SK-N-SH (cell line): ENCODE data around the gene FAP. TPM values are rescaled to one million over a fixed set of nuclear protein-coding genes. Genes with fewer than 3 reads are reported as not detected.

Experiments used
- CTCF ChIA-PET: fragments of 300-600, 350-600 bp; formaldehyde crosslinking; extraction: SDS; loops from one replicate; lab custom pipeline; 2021; lab: Yijun Ruan, JAX
- POLR2A ChIA-PET: fragments of 350-600 bp; sonication (Branson Sonifier 250); formaldehyde crosslinking; extraction: SDS; loops from one replicate; lab custom pipeline; 2020; ENCODE audit warnings: antibody characterized with exemption, inconsistent platforms; lab: Yijun Ruan, JAX
- DNase-seq: peaks from one replicate; pipeline ENCODE4 v3.0.0; 2012
- H2AFZ ChIP-seq: fragments of 200-600 bp; sonication (generic); 2 replicates; pipeline ENCODE4 v1.8.1; 2016; ENCODE audit warnings: antibody characterized with exemption, mild to moderate bottlenecking, low read depth
- H3F3A ChIP-seq: fragments of 200-600 bp; sonication (generic); replicated peaks from 2 replicates; pipeline ENCODE3; 2016; ENCODE audit warnings: antibody characterized with exemption, mild to moderate bottlenecking; ENCODE audit not compliant: insufficient read depth
- H3K27ac ChIP-seq, 2 experiments: fragments of 200-500 bp in 1 of 2; fragments of 200-600 bp in 1 of 2; sonication (Bioruptor generic) in 1 of 2; sonication (generic), shearing (Covaris generic) in 1 of 2; 2 replicates each; pipeline versions ENCODE4 v1.5.1 to v1.6.1; 2014 to 2016; ENCODE audit warnings: low read depth in 2 of 2, inconsistent platforms in 1 of 2, low read length in 1 of 2, mild to moderate bottlenecking in 1 of 2, mixed read lengths in 1 of 2
- H3K27me3 ChIP-seq: fragments of 200-600 bp; sonication (generic), shearing (Covaris generic); 2 replicates; pipeline ENCODE4 v1.6.1; 2016; ENCODE audit warnings: mixed run types; ENCODE audit not compliant: insufficient read depth
- H3K36me3 ChIP-seq, 2 experiments: fragments of 200-500 bp in 1 of 2; fragments of 200-600 bp in 1 of 2; sonication (Bioruptor generic) in 1 of 2; sonication (generic) in 1 of 2; replicated peaks in 1 of 2; 2 replicates each; pipeline versions ENCODE3 to v1.5.1; 2014 to 2016; ENCODE audit warnings: low read length in 1 of 2, mild to moderate bottlenecking in 1 of 2; ENCODE audit not compliant: insufficient read depth in 2 of 2, control insufficient read depth in 1 of 2
- H3K4me1 ChIP-seq, 2 experiments: fragments of 200-500 bp in 1 of 2; fragments of 200-600 bp in 1 of 2; sonication (Bioruptor generic) in 1 of 2; sonication (generic), shearing (Covaris generic) in 1 of 2; 2 replicates each; pipeline versions ENCODE4 v1.5.1 to v1.6.1; 2014 to 2016; ENCODE audit warnings: low read depth in 1 of 2, low read length in 1 of 2, mixed run types in 1 of 2; ENCODE audit not compliant: insufficient read depth in 2 of 2, control insufficient read depth in 1 of 2
- H3K4me2 ChIP-seq: fragments of 200-600 bp; sonication (generic), shearing (Covaris generic); 2 replicates; pipeline ENCODE4 v1.6.1; 2017; ENCODE audit warnings: mixed run types
- H3K4me3 ChIP-seq, 2 experiments: fragments of 200-500 bp in 1 of 2; fragments of 200-600 bp in 1 of 2; sonication (Bioruptor generic) in 1 of 2; sonication (generic), shearing (Covaris generic) in 1 of 2; 2 replicates each; pipeline versions ENCODE4 v1.5.1 to v1.8.1; 2014 to 2016; ENCODE audit warnings: low read depth in 2 of 2, inconsistent platforms in 1 of 2, low read length in 1 of 2, mild to moderate bottlenecking in 1 of 2, mixed read lengths in 1 of 2, moderate library complexity in 1 of 2
- H3K79me2 ChIP-seq: fragments of 200-600 bp; sonication (generic); 2 replicates; pipeline ENCODE4 v1.8.1; 2017; ENCODE audit warnings: mild to moderate bottlenecking; ENCODE audit not compliant: insufficient read depth
- H3K9ac ChIP-seq: fragments of 200-600 bp; sonication (generic); 2 replicates; pipeline ENCODE4 v1.6.1; 2017; ENCODE audit warnings: mixed run types
- H3K9me2 ChIP-seq: fragments of 200-600 bp; sonication (generic); 2 replicates; pipeline ENCODE4 v1.6.1; 2017; ENCODE audit warnings: mixed run types
- H3K9me3 ChIP-seq: fragments of 200-600 bp; sonication (generic); 2 replicates; pipeline ENCODE4 v1.6.1; 2017; ENCODE audit warnings: mixed run types, mild to moderate bottlenecking, moderate library complexity
- H4K20me1 ChIP-seq: fragments of 200-600 bp; sonication (generic); 2 replicates; pipeline ENCODE4 v1.6.1; 2017; ENCODE audit warnings: mild to moderate bottlenecking, mixed run types; ENCODE audit not compliant: insufficient read depth
- EP300 ChIP-seq, 2 experiments: IDR thresholded peaks; 2 replicates each; pipeline versions ENCODE4 v1.4.0 to v1.6.1; 2012; ENCODE audit warnings: borderline replicate concordance in 1 of 2, low read depth in 1 of 2, low read length in 1 of 2
- GABPA ChIP-seq: IDR thresholded peaks from 2 replicates; pipeline ENCODE4 v1.4.0; 2012; ENCODE audit warnings: low read depth, mild to moderate bottlenecking
- MXI1 ChIP-seq: IDR thresholded peaks from 2 replicates; pipeline ENCODE4 v1.6.1; 2012; ENCODE audit warnings: mild to moderate bottlenecking, low read depth, low read length, improper control_type of control experiment
- NFIC ChIP-seq: IDR thresholded peaks from 2 replicates; pipeline ENCODE4 v1.4.0; 2012; ENCODE audit warnings: borderline replicate concordance
- RAD21 ChIP-seq: IDR thresholded peaks from 2 replicates; pipeline ENCODE4 v1.6.1; 2012; ENCODE audit warnings: mild to moderate bottlenecking, low read length
- REST ChIP-seq: IDR thresholded peaks from 2 replicates; pipeline ENCODE4 v1.6.1; 2012; ENCODE audit warnings: mild to moderate bottlenecking, low read depth, low read length, moderate library complexity
- SIN3A ChIP-seq: IDR thresholded peaks from 2 replicates; pipeline ENCODE4 v1.6.1; 2012; ENCODE audit warnings: low read depth, mild to moderate bottlenecking, low read length, moderate library complexity, borderline replicate concordance
- SMC3 ChIP-seq: IDR thresholded peaks from 2 replicates; pipeline ENCODE4 v1.6.1; 2012; ENCODE audit warnings: low read depth, low read length, improper control_type of control experiment
- USF2 ChIP-seq: fragments of 150-350 bp; IDR thresholded peaks from 2 replicates; pipeline ENCODE4 v1.6.1; 2017; ENCODE audit warnings: antibody characterized with exemption, low read length, low read depth, borderline replicate concordance
- YY1 ChIP-seq: IDR thresholded peaks from 2 replicates; pipeline ENCODE4 v1.4.0; 2012; ENCODE audit warnings: low read depth, mild to moderate bottlenecking
- ZBTB33 ChIP-seq: IDR thresholded peaks from 2 replicates; pipeline ENCODE4 v1.4.0; 2012; ENCODE audit warnings: low read depth, borderline replicate concordance
- WGBS: methylation state at CpG from one replicate; pipeline ENCODE4 v1.1.6; 2017; ENCODE audit warnings: low lambda C conversion rate; 5-methylcytosine and 5-hydroxymethylcytosine counted together
- polyA plus RNA-seq, 3 experiments: library from polyadenylated mRNA; depleted of rRNA; stranded (reverse); fragments of >200 nt; gene quantifications; 2 replicates each; pipeline ENCODE4 v1.2.3, GENCODE V29; 2012

Gene FAP
- polyA plus RNA-seq, 1 of the 3 experiments (the other 2 are of a cell fraction): 36.9 TPM

GRCh38 chr2:162177301-162177700, 65.9 kb downstream of the FAP start:
- Histone ChIP-seq H2AFZ (no peak overlapping the region), H3K9me2 (no peaks in the 10 kb centered on the region), H3K9ac (no peak overlapping the region), H3K27me3 (no peaks in the 10 kb centered on the region), H3K4me1 (no peaks in the 10 kb centered on the region), H3K4me3 (no peak overlapping the region), H3F3A (no peaks in the 10 kb centered on the region), H3K27ac (no peak overlapping the region), H3K79me2 (no peaks in the 10 kb centered on the region), H3K4me2 (no peak overlapping the region), H3K9me3 (no peaks in the 10 kb centered on the region), H3K36me3 (peaks cover 41 to 64% of the 10 kb centered on the region in 2 experiments), H4K20me1 (no peaks in the 10 kb centered on the region)
- CTCF ChIA-PET: no interaction called here
- TF ChIP-seq USF2 (no peak), YY1 (no peak), SIN3A (no peak), EP300 (IDR thresholded peaks at IDR 0.05; ENCODE audit: borderline replicate concordance in 1 of 2, low read depth in 1 of 2, low read length in 1 of 2) (no peak), GABPA (no peak), NFIC (no peak), SMC3 (no peak), REST (no peak), MXI1 (no peak), ZBTB33 (no peak), RAD21 (no peak)
- DNase-seq: no peak
- POLR2A ChIA-PET: no interaction called here
- 65% methylated on average over 4 of the region's 4 CpGs for WGBS
